Measurements from ENCODE around the gene KLHL13. TPM values are rescaled to one million over a fixed set of nuclear protein-coding genes. Genes with fewer than 3 reads are reported as not detected.
A peak's percentile ranks its signal among the peaks of the same experiment; 100 is the strongest.

Gene KLHL13
- polyA plus RNA-seq, 1 donor (not counting 4 experiments of a cell fraction or from before 2014, with no cell fraction given): 4.9 TPM

DNA sequence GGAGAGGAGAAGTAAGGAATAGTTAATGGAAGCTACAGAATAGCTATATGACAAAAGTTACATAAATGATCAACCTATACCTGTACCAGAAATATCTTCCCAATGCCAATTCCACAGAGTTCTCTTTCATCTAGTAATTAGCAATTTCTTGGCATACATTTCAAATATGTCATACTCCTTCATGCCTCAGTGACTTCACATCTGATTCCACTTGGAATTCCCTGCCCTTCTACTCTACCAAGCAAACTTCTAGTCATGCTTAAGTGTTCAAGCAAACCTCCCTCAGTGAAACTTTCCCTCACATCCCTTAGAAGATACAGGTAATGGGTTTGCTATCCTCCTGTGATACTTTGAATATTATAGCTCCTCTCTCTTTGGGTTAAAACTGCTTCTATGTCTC, 127.1 kb downstream of the KLHL13 start:
- H3K36me3 ChIP-seq (ENCODE audit: control insufficient read depth in 2 of 2, extremely low read depth in 1 of 2, insufficient read depth in 2 of 2, low read length in 2 of 2): no peaks in the 10 kb centered on the region
- no peak overlapping the region for H3K9ac ChIP-seq (ENCODE audit: control insufficient read depth, extremely low read depth, insufficient read depth, low read length)
- dilution Hi-C loops (cut with MboI; ENCODE audit: extremely low pct_ligation_motif_present, low sequenced_read_pairs): no loop called here
- H3K9me3 ChIP-seq (ENCODE audit: control insufficient read depth, low read depth, low read length): no peaks in the 10 kb centered on the region
- H3K27ac ChIP-seq (ENCODE audit: control insufficient read depth, insufficient read depth, low read length): peak overlapping the region; percentile 34
- H3K79me2 ChIP-seq (ENCODE audit: control insufficient read depth, insufficient read depth, low read length): no peaks in the 10 kb centered on the region
- TF ChIP-seq, protein P1, sequence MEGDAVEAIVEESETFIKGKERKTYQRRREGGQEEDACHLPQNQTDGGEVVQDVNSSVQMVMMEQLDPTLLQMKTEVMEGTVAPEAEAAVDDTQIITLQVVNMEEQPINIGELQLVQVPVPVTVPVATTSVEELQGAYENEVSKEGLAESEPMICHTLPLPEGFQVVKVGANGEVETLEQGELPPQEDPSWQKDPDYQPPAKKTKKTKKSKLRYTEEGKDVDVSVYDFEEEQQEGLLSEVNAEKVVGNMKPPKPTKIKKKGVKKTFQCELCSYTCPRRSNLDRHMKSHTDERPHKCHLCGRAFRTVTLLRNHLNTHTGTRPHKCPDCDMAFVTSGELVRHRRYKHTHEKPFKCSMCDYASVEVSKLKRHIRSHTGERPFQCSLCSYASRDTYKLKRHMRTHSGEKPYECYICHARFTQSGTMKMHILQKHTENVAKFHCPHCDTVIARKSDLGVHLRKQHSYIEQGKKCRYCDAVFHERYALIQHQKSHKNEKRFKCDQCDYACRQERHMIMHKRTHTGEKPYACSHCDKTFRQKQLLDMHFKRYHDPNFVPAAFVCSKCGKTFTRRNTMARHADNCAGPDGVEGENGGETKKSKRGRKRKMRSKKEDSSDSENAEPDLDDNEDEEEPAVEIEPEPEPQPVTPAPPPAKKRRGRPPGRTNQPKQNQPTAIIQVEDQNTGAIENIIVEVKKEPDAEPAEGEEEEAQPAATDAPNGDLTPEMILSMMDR (optimal IDR thresholded peaks at IDR 0.05 in 1 of 3, IDR thresholded peaks at IDR 0.05 in 1 of 3, conservative IDR thresholded peaks at IDR 0.05 in 1 of 3; ENCODE audit: extremely low read depth in 1 of 3, insufficient read depth in 2 of 3, low read length in 3 of 3): no peak
- TF ChIP-seq EZH2 (IDR thresholded peaks at IDR 0.05; ENCODE audit: low read length): no peak
- H2AFZ ChIP-seq (ENCODE audit: control insufficient read depth, low read length): no peak overlapping the region
- no peak overlapping the region for H3K4me2 ChIP-seq (ENCODE audit: control insufficient read depth, extremely low read depth, insufficient read depth, low read depth, low read length)
- H3K9me1 ChIP-seq (ENCODE audit: control insufficient read depth, extremely low read depth, insufficient read depth, low read length): no peaks in the 10 kb centered on the region
- FAIRE-seq: peak; percentile 60
- H3K27me3 ChIP-seq (ENCODE audit: control insufficient read depth, extremely low read depth, insufficient read depth, low read length): no peaks in the 10 kb centered on the region
- H3K4me1 ChIP-seq (ENCODE audit: control insufficient read depth, extremely low read depth, insufficient read depth, low read length): peaks cover 27% of the 10 kb centered on the region
- H3K4me3 ChIP-seq (ENCODE audit: control insufficient read depth in 2 of 3, extremely low read depth in 1 of 3, insufficient read depth in 2 of 3, low read depth in 1 of 3, low read length in 3 of 3): no peak overlapping the region
- DNase-seq (ENCODE audit: low read depth, low spot score): no peak
- no peaks in the 10 kb centered on the region for H4K20me1 ChIP-seq (ENCODE audit: control insufficient read depth, extremely low read depth, insufficient read depth, low read length)

DNA sequence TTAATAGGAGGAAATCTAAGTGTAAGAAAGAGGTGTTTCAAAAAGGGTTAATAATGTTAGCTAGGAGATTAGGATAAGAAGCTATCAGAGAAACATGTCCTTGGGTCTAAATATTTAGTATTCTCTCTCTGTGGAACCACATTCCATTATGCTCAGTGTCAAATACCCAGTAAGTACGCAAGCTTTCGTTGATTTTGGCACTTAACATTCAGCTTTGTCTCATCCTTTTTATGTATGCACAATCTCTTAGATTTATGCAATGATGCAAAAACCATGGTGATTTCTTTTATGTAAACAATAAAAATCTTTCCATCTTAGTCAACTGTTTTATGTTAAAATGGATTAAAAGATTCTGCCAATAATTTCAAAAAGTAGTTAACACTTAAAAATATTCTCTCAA, 129.2 kb downstream of the KLHL13 start:
- Histone ChIP-seq H3K9me1 (ENCODE audit: control insufficient read depth, extremely low read depth, insufficient read depth, low read length) (no peaks in the 10 kb centered on the region), H3K9ac (ENCODE audit: control insufficient read depth, extremely low read depth, insufficient read depth, low read length) (no peak overlapping the region), H4K20me1 (ENCODE audit: control insufficient read depth, extremely low read depth, insufficient read depth, low read length) (no peaks in the 10 kb centered on the region), H3K79me2 (ENCODE audit: control insufficient read depth, insufficient read depth, low read length) (no peaks in the 10 kb centered on the region), H3K36me3 (ENCODE audit: control insufficient read depth in 2 of 2, extremely low read depth in 1 of 2, insufficient read depth in 2 of 2, low read length in 2 of 2) (no peaks in the 10 kb centered on the region), H3K9me3 (ENCODE audit: control insufficient read depth, low read depth, low read length) (no peaks in the 10 kb centered on the region), H3K27me3 (ENCODE audit: control insufficient read depth, extremely low read depth, insufficient read depth, low read length) (no peaks in the 10 kb centered on the region), H3K4me1 (ENCODE audit: control insufficient read depth, extremely low read depth, insufficient read depth, low read length) (peaks cover 26% of the 10 kb centered on the region), H3K4me2 (ENCODE audit: control insufficient read depth, extremely low read depth, insufficient read depth, low read depth, low read length) (no peak overlapping the region), H3K27ac (ENCODE audit: control insufficient read depth, insufficient read depth, low read length) (no peak overlapping the region), H3K4me3 (ENCODE audit: control insufficient read depth in 2 of 3, extremely low read depth in 1 of 3, insufficient read depth in 2 of 3, low read depth in 1 of 3, low read length in 3 of 3) (no peak overlapping the region), H2AFZ (ENCODE audit: control insufficient read depth, low read length) (no peak overlapping the region)
- no peak for FAIRE-seq
- DNase-seq (ENCODE audit: low read depth, low spot score): no peak
- TF ChIP-seq, protein P1 (optimal IDR thresholded peaks at IDR 0.05 in 1 of 3, IDR thresholded peaks at IDR 0.05 in 1 of 3, conservative IDR thresholded peaks at IDR 0.05 in 1 of 3; ENCODE audit: extremely low read depth in 1 of 3, insufficient read depth in 2 of 3, low read length in 3 of 3): no peak
- TF ChIP-seq EZH2 (IDR thresholded peaks at IDR 0.05; ENCODE audit: low read length): no peak
- dilution Hi-C loops (cut with MboI; ENCODE audit: extremely low pct_ligation_motif_present, low sequenced_read_pairs): no loop called here
